T47D (cell line): Measurements from ENCODE around the gene IGFL4.

Experiments used
- DNase-seq, 2 experiments: peaks; one replicate each; pipeline versions ENCODE4 v3.0.0 to v3.0.0-alpha.2; 2011 to 2012; ENCODE audit warnings: low read depth in 1 of 2, low spot score in 1 of 2
- JUND ChIP-seq: IDR thresholded peaks from 2 replicates; pipeline ENCODE4 v1.6.1; 2012; ENCODE audit warnings: low read depth
- in situ Hi-C: cut with HindIII; loops from 2 replicates; pipeline ENCODE4 v1.10.0; 2016; ENCODE audit warnings: low sequenced_read_pairs, low pct_unique_long_range_greater_than_20kb

The IGFL4 gene

DNA sequence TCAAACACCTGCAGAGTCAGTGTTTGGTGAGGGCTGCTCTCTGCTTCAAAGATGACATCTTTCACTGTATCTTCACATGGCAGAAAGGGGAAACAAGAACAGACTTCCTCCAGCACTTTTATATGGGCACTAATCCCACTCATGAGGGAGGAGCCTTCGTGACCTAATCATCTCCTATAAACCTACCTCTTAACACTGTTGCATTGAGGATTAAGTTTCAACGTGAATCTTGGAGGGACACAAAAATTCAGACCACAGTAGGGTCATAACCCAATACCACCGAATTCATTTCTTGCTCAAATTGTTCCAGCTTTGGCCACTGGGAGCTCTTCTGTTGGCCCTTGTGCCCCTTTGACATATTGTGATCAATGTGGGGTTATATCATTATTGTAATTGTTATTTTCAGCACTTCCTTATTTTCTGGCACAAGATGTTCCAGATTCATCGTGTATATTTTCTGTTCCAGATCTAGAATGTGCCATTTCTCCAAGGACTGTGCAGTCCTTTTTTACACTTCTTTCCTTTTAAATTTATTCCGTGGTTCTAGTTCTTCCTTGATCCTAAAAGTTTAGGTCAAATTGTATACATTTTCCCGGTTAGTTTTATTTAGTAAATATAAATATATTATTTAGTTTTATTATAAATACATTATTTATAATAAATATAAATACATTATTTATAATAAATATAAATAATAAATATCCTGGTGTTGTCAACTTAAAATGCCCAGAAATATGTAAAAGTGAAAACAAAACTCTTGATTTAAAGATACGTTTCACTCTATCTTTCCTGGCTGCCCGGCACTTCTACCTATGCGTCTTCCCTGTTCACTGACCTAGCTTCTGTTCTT, 35.5 kb upstream of the IGFL4 start:
- TF ChIP-seq JUND = no peak
- no peak for DNase-seq
- in situ Hi-C loops = no loop called here

- no peak for DNase-seq
- in situ Hi-C loops = no loop called here
- TF ChIP-seq JUND = no peak
These were observed 32.6 kb upstream of the IGFL4 start for GRCh38 chr19:46073268-46073922.

GRCh38 chr19:46069806-46070341, 29.1 kb upstream of the IGFL4 start:
- in situ Hi-C loops = no loop called here
- TF ChIP-seq JUND = no peak
- no peak for DNase-seq

GRCh38 chr19:46068345-46069258, 27.8 kb upstream of the IGFL4 start:
- TF ChIP-seq JUND = no peak
- DNase-seq = peak in 1 of 2 experiments; percentile 15
- in situ Hi-C loops = no loop called here

- no peak for TF ChIP-seq JUND
- DNase-seq = no peak
- in situ Hi-C loops = no loop called here
These were observed 26.9 kb upstream of the IGFL4 start for GRCh38 chr19:46067691-46068090.

DNA sequence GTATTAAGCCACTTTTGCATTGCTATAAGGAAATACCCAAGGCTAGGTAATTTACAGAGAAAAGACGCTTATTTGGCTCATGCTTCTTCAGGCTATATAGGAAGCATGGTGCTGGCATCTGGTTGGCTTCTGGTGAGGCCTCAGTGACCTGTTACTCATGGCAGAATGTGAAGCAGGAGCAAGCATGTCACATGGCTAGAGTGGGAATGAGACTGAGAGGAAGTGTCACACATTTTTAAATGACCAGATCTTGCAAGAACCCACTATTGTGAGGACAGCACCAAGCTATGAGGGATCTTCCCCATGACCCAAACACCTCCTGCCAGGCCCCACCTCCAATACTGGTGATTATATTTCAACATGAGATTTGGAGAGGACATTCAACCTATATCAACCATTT, 25.7 kb upstream of the IGFL4 start:
- no peak for TF ChIP-seq JUND
- DNase-seq = no peak
- in situ Hi-C loops = no loop called here

DNA sequence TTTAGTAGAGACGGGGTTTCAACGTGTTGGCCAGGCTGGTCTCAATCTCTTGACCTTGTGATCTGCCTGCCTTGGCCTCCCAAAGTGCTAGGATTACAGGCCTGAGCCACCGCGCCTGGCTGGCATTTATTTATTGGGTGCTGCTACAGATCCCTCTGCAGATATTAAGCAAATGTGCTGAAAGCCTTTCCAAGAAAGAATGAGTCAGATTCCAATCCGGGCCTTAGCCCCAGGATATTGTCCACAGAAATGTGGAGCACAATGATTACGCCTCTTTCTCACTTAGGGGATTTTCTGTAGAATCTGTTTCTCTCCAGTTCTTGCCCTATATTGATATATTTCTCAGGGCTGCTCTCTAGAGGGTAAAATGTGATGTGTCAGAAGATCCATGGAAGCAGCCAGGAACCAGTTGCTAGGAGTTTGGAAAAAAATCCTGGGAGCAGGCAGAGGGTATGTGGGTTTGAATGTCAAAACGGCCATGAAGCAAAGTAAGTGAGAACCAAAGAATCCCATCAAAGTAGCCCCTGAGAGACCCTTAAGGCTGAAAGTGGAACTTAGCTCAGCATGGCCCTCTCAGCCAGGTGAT, 24.8 kb upstream of the IGFL4 start:
- no peak for TF ChIP-seq JUND
- DNase-seq = peak in 1 of 2 experiments; percentile 55
- in situ Hi-C loops = no loop called here

DNA sequence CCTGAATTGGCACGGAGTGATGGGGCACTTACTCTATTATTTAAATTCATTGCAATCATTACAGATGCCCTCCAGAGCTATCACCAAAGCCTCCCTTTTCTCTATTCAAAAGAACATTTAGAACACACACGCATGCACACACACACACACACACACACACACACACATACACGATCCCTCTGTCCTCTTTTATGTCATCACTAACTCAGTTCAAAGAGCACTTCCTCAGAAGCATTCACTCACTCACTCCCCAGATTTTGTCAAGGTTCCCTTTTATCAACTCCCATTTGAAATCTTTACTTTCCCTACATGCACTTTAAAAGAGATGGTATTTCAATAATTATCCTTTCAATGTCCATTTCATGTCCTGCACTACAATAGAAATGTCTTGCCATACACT, 22.4 kb upstream of the IGFL4 start:
- in situ Hi-C loops = no loop called here
- TF ChIP-seq JUND = no peak
- DNase-seq = no peak

DNA sequence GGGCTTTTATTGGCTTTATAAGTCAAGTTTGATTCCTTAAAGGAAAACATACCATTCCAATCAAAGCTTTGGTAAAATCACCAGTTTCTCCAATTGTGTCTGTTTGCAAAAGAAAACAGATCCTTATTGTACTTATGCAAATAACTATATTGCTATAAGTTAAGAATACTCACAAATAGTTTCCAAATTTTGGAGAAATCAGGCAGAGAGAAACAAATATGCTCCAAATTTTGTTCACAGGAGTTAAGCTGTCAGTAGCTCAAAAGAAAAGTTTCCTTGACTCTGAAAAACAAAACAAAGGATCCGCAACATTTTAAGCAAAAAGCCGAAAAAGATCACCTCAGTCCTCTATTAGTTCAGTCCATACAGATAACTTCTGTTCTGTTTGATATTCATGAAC, 19.2 kb upstream of the IGFL4 start:
- DNase-seq = no peak
- in situ Hi-C loops = no loop called here
- TF ChIP-seq JUND = no peak

DNA sequence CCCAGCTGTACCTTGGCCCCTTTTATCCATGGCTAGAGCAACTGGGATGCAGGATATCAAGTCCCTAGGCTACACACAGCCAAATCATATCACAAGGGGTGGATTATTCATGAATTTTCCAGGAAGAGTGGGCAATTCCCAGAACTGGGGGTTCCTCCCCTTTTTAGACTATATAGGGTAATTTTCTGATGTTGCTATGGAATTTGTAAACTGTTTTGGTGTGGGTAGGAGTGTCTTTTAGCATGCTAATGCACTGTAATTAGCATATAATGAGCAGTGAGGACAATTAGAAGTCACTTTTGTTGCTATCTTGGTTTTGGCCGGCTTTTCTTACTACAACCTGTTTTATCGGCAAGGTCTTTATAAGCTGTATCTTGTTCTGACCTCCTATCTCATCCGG, 18.0 kb upstream of the IGFL4 start:
- DNase-seq = no peak
- no peak for TF ChIP-seq JUND
- in situ Hi-C loops = no loop called here

DNA sequence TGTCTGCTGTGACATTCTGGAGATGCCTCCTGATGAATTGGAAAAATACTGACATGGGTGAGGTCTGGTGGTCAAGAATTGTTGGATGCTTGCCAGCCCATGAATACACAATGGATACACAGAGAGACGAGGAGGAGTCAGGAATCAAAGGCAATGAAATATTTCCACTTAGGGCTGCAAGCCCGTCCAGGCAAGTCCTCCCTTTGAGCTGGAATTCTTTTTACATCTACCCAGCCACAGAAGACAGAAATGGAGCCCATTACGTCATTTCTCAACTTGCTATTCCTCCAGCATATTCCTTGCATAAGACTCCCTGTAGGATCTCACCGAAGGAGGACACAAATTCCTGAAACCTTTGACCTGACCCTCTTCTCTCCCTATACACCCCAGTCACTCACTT, 15.7 kb upstream of the IGFL4 start:
- in situ Hi-C loops = no loop called here
- no peak for TF ChIP-seq JUND
- DNase-seq = no peak

DNA sequence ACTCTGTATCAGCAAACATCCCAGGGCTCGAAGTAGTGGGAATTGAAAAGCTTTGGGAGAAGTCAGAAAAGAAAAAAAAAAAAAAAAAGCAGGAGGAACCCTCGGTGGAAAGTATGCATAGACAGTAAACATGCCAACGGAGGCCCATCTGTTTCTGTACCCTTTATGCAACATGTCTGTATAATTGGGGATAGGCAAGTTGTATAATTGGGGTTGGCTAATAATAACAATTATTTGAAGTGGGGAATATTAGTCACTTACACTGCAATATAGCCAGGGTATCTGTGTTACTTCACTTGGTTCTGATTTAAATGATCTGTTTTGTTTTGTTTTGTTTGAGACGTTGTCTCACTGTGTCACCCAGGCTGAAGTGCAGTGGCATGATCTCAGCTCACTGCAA, 12.1 kb upstream of the IGFL4 start:
- DNase-seq = no peak
- TF ChIP-seq JUND = no peak
- in situ Hi-C loops = no loop called here
